Measurements from ENCODE around the gene PFKP.

DNA sequence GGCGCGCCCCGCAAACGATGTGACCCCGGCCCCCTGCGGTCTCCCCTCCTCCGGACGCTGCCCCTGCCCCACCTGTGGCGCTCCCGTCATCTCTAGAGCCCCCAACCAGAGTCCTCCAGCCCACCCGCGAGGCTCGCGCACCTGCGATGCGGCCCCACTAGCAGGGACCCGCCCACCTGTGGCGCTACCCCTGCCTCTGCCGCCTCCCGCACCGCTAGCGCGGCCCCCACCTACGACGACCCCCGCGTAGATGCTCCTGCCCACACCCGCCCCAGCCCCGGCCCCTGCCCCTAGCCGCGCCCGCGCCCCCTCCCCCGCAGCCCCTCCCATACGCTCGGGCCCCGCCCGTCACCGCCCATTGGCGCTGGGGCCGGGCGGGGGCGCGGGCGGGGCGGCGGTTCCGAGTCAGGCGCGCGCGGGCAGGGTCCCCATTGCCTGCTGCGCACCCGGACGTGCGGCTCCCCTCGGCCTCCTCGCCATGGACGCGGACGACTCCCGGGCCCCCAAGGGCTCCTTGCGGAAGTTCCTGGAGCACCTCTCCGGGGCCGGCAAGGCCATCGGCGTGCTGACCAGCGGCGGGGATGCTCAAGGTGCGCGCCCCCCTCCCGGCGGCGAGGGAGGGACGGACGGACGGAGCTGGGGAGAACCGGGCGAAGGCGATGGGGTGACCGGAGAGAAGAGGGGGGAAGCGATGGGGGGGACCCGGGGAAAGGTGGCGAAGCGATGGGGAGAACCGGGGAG, at the start of gene PFKP:
- TF ChIP-seq, protein P1, sequence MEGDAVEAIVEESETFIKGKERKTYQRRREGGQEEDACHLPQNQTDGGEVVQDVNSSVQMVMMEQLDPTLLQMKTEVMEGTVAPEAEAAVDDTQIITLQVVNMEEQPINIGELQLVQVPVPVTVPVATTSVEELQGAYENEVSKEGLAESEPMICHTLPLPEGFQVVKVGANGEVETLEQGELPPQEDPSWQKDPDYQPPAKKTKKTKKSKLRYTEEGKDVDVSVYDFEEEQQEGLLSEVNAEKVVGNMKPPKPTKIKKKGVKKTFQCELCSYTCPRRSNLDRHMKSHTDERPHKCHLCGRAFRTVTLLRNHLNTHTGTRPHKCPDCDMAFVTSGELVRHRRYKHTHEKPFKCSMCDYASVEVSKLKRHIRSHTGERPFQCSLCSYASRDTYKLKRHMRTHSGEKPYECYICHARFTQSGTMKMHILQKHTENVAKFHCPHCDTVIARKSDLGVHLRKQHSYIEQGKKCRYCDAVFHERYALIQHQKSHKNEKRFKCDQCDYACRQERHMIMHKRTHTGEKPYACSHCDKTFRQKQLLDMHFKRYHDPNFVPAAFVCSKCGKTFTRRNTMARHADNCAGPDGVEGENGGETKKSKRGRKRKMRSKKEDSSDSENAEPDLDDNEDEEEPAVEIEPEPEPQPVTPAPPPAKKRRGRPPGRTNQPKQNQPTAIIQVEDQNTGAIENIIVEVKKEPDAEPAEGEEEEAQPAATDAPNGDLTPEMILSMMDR (IDR thresholded peaks at IDR 0.05), result no peak
- TF ChIP-seq POLR2A (IDR thresholded peaks at IDR 0.05), result peak in 1 of 2 donors; percentile 59
